NCI-H1417 treated with DMSO at 0.1 percent for 48 hours (cell line): ENCODE results near the gene PLCB1.
"Not testable (repeated sequence)": the region's sequence is repeated elsewhere in the genome, so short reads cannot be mapped to it uniquely, and the experiment has no call there.

Source experiments
- DNase-seq: peaks from one replicate; lab custom pipeline; 2025; lab: John Stamatoyannopoulos, UW

The PLCB1 gene

DNA sequence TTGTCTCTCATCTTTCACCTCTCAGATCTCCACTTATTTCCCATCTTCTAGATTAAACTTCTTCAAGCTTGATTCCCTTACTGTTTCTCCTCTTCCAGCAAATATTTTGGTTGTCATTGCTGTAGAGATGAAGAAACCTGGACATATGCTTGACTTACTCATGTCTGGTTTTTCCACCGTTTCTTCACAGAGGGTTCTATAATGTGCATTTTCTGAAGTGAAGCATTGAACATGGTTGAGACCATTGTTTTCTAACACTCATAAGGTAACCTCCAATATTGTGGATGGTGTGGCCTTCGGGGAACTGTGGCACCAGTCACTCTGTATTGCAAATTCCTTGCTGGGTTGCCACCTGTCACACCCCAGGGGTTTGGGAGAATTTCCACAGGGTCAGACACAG, 237.2 kb downstream of the PLCB1 start:
- no peak for DNase-seq

DNA sequence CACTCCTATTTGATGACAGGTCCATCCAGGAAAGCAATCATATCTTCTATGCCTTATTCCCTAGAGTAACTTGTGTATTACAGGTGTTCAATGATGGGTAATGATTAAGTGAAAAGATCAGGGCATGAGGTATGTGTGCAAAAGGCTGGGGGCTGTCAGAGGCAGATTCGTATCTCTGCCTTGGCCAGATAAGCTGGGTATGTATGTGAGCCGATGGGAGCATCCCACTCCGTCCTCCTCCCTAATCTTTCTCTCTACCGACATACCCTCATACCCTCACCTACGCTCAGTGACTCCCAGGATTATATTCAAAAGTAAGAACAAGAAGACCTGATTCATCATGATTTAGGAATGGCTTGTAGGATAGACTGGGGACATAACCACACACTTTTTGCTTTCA, 238.7 kb downstream of the PLCB1 start:
- DNase-seq: no peak

DNA sequence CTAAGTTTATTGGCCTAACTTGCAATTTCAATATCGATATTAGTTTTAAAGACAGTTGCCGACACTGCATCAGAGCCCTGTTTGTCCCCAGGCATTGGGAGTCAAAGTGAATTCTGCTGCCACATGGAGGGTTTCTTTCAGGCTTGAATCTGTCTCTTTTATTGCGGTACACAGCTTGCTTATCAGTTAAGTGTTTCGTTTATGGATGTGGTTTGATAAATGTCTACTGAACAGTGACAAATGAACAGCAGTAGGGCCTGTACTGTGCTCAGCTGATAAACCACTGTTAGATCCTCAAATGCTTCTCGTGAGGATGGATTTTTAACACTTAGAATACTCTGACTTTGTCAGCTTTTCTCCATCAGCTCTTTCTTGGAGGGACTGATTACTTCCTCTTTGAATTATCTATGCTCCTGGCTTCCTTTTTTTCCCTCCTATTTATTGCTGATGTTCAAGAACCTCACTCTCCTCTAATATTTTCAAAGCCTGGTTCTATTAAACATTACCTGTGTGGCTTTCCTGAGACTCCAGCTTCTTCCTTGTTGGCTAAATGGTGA, 240.8 kb downstream of the PLCB1 start:
- DNase-seq: no peak

DNA sequence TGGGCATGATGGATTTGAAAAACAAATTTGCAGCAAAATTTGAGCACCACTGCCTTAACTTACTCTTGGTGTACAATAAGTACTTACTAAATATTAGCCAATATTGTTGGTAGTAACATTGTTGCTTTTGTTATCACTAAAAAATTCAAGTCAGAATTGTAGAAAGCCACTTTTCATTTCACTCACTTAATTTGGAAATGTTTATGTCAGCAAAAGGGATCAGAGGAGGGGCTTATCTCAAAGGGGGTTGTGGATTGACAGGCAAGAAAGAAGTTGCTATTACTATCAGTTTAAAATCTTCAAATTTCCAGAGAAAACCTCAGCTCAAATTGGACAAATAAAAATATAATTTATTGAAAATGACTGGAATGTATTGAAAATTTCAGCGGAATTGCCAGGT, 241.5 kb downstream of the PLCB1 start:
- no peak for DNase-seq

DNA sequence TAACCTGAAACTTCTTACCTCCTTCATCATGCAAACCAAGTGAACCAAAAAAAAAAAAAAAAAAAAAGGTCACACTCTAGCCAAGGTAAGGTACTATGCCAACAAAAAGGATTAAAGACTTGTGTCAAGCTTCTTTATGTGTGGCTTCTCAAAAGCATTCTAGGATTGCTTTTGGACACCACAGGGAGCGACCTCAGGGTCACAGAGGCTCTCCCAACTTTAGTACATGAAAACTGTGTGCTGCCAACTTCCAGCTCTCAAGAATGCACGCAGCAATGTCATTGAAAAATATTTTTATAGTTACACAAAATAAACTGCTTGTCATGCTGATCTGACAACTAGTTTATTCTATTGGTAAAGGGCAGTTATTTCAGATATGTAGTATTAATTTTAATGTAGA, 243.8 kb downstream of the PLCB1 start:
- no peak for DNase-seq

DNA sequence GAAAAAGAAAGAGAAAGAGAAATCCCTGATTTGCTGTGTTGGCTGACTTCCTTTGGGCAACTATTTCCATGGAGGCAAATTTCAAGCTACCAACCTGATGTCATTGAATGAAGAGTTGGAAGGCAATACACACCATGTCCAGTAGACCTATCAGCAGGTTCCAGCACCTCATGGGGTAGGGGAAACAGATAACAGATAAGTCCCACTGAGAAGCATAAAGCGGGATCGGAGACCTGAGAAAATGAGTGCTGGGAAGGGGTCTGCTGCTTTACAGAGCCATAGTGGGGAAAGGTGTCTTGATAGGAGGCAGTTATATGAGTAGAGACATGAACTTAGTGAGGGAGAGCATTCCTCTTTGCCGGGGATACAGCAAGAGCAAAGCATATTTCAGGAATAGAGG, 244.9 kb downstream of the PLCB1 start:
- no peak for DNase-seq

DNA sequence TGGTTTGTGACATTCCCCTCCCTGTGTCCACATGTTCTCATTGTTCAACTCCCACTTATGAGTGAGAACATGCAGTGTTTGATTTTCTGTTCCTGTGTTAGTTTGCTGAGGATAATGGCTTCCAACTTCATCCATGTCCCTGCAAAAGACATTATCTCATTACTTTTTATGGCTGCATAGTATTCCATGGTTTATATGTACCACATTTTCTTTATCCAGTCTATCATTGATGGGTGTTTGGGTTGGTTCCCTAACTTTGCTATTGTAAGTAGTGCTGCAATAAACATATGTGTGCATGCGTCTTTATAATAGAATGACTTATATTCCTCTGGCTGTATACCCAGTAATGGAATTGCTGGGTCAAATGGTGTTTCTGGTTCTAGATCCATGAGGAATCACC, 247.1 kb downstream of the PLCB1 start:
- DNase-seq: not testable (repeated sequence)

DNA sequence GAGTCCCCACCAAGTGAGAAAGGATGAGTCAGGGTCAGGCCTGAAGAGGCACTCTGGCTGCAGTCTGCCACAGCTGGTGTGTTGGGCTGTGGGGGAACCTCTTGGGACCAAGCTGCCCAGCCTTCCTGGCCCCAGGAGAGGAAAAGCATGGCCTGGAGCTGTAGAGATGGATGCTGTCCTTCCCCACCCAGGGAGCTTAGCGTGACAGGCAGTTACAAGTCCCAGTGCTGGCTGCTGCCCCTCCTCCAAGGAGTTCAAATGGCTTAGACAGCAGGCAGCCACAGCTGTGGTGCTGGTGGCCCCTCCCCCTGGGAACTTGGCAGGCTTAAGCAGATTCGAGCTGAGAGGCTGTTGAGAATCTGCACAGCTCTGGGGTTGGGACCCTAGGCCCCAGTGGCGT, 253.2 kb downstream of the PLCB1 start:
- no peak for DNase-seq

DNA sequence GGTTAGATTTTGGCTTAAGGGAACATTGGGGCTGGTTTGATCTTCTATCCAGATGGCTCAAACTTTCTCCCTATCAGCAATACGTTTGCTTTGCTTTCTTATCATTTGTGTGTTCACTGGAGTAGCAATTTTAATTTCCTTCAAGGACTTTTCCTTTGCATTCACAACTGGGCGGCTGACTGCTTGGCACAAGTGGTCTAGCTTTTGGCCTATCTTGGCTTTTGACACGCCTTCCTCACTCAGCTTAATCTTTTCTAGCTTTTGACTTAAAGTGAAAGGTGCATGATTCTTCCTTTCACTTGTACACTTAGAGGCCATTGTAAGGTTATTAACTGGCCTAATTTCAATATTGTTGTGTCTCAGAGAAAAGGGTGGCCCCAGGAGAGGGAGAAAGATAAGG, 254.9 kb downstream of the PLCB1 start:
- DNase-seq: no peak

DNA sequence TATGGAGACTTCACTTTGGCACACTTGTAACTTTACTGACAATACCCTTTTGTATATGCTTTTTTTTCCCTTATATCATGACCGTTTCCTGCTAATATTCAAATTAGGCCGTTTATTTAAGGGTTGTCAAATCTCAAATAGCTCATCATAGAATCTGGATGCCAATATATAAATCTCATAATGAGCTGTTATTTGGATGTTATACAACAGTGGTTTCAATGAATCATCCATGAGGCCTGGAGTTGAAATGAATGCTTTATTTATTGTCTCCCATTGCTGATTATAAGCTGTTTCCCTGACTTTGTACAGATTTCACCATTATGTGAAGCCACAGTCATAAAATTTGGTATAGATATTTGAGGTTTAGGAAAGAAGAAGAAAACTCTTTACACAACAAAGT, 256.1 kb downstream of the PLCB1 start:
- no peak for DNase-seq

DNA sequence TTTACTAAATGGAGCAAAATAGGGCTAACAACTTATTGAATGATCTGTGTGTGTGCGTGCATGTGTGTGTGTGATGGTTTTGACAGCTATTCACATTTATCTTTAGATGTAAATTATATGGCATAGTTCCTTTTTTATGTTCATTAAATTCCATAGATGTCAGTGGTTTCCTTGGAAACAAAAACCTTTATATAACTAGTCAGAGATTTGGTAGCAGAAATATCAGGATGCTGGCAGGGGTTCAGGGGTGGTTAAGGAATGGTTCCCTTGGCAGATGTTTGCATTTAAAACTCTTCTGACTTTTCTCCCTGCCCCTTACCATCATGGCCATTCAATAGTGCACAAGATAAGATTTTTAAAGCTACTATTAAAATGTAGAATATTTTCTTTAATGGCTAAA, 256.6 kb downstream of the PLCB1 start:
- DNase-seq: no peak

DNA sequence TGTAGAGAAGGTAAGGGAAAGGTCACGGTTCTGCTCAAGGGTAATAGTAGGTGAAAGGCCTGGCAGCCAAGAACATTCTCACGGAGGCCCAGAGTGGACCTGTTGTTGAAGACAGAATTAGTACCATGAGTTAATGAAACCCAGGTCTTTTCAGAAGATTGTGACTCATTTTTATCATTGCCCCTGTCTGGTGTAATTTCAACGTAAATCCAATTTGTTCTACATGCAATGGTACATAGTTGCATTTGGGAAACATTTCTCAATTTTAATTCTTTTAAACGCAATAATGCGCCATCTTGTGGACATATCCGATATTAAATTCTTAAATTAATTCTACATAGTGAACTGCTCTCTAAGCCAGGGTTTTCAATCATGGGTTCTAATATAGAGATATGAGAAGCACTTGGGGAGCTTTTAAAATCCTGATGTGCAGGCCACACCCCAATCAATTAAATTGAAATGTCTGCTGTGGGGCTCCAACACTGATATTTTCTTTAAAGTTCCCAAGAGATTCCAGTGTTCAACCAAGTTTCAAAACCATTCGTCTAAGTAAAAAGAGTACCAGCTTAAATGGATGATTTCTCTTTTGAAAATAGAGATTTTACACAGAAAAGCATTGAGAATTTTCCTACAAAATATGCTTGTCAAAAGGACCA, 257.4 kb downstream of the PLCB1 start:
- DNase-seq: no peak

DNA sequence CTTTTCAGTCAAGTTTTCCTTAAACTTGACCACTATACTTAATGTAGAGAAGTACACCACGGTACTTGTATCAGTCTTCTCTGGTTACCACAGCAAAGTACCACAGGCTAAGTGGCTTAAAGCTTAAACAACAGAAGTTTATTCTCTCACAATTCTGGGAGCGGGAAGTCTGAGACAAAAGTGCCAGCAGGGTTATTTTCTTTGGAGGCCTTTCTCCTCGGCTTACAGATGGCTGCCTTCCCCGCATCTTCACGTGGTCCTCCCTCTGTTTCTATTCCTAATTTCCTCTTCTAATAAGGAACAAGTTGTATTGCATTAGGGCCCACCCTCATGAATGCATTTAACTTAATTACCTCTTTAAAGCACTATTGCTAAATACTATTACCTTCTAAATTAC, 258.0 kb downstream of the PLCB1 start:
- DNase-seq: no peak

DNA sequence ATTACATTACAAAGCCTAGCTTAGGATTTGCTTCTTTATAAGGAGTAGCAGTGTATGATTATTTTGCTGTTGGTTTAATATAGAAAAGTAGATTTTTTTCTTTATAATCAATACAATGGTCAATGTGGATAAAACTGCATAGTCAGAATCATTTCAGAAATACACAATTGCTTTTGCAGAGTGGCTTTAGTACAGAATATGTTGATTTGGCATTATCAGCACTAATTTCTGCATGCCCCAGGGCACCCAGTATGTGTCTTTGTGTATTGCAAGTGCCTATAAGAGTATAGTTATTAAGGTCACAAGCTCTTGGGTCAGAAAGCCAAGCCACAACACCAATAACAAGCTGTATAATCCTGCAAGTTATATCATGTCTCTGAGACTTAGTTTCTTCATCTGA, 258.4 kb downstream of the PLCB1 start:
- DNase-seq: no peak

DNA sequence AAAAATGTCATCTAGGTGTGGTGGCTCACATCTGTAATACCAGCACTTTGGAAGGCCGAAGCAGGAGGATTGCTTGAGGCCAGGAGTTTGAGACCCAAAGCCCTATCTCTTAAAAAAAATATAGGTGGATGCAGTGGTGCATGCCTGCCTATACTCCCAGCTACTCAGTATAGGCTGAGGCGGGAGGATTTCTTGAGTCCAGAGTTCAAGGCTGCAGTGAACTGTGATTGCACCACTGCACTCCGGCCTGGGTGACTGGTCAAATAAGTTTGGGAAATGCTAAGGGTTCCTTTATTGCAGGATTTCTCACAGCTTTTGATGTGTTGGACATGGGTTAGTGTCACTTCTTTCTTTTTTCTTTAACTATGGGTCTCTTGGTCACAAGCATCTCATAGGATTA, 261.3 kb downstream of the PLCB1 start:
- DNase-seq: no peak

DNA sequence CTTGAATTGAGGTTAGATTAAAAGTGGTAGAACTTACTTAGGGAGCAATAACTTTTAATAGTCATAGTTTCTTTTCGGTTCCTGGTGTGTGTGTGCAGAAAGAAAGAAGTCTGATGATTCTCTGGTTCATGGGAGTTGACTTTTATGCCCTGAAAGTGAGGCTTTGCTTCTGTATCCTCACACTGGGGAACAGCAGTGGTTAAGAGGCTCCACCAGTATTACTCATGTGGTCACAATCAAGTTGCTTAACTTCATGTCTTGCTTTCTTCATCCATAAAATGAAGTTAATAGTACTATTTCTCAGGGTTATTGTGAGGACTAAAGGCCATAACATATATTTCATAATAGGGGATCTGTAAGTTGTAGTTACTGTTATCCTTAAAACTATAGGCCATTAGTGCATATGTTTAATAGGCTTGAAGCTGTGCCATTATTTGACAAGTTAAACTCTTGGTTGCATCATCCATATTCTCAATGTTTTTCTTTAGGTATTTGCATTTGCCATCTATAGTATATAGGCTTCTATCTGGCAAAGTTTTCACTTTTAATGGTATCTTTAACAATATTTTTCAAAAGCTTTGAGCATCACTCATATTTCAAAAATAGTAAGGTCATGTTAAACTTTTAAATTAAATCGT, 262.4 kb downstream of the PLCB1 start:
- no peak for DNase-seq

DNA sequence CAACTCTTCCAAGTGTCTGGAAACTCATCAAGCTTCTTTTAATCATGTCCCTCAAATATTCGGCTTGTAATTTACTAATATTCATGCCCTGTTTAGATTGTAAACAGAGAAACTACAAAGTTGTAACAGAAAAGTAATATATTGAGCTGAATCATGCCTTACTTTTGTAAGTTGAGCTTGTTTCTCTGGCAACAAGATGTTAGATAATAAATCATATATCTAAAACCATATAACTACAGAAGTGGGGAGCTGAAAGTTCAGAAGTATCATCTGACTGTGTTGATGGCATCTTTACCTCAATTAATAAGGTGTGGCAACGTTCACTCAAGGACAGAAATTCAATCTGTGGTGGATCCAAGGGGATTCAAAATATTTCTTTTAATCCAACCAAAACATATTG, 263.9 kb downstream of the PLCB1 start:
- no peak for DNase-seq

DNA sequence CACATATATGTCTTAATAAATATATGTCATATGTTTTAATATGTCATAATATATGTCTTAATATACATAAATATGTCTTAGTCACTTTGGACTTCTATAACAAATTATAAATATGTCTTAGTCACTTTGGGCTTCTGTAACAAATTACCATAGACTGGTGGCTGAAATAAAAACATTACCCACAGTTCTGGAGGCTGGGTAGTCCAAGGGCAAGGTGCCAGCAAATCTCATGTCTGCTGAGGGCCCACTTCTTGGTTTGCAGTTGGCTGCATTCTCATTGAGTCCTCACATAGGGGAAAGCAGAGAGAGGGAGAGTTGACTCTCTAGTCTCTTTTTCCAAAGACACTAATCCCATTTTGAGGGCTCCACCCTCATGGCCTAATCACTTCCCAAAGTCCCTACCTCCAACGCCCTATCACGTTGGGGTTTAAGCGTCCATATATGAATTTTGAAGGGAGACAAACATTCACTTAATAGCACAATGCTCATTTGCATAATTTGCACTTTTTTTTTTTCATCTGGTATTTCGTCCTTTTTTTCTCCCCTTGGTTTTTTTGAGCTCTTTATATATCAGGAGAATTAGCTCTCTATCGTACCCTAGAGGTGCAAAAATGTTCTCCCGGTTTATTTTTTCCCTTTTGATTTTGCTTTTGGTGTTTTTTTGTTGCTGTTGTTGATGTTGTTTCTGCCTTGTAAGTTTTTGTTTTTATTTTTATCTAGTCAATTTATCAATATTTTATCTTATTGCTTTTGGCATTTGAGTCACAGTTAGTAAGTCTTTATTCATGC, 266.4 kb downstream of the PLCB1 start:
- DNase-seq: no peak

DNA sequence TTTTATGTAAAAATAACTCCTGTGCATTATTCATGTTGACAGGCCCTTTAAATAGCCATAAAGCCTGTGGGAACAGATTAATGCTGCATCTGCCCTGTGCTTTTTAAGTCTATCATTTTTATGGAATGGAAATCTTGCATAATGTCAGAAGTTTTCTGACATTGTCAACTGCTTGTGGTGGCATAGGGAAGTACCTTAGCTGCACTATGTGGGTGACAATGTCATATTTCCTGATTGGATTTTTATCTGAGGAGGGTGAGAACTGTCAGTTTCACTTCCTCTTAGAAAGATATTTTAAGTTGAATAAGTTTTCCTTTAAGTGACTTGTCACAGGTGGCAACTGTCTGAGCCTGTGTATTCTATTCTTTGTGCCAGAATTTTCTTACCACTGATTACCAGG, 267.9 kb downstream of the PLCB1 start:
- no peak for DNase-seq

DNA sequence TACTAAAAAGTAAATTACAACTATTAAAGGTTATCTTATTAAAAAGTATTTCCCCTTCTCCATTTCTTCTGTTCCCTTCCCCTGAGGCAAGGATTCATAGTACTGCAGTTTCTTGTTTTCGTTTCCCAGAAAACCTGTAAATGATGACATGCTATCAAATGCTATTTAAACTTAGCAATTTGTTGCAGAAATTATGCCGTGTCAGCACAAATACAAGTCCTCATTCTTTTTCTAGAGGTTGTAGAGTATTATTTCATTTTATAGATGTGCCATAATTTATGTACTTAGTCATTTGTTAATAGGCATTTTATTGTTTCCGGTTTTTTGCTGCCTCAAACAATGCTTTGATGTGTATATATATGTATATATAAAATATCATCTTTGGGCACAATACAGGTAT, 268.4 kb downstream of the PLCB1 start:
- no peak for DNase-seq

DNA sequence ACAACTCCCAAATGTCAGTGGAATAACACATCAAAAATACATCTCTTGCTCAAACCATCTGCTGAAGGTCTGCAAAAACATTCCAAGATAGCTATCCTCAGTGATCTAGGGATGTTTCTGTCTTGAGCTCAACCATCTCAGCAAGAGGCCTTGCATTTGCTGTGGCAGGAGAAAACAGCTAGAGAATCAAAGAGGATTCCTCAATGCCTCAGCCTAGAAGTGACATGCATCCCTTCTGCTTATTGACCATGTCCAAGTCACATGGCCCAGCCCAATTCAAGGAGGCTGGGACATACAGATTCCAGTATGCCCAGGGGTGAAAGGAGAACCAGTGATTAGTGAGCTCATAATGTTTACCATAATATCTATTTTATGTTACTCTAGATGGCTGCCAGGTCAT, 269.5 kb downstream of the PLCB1 start:
- no peak for DNase-seq

DNA sequence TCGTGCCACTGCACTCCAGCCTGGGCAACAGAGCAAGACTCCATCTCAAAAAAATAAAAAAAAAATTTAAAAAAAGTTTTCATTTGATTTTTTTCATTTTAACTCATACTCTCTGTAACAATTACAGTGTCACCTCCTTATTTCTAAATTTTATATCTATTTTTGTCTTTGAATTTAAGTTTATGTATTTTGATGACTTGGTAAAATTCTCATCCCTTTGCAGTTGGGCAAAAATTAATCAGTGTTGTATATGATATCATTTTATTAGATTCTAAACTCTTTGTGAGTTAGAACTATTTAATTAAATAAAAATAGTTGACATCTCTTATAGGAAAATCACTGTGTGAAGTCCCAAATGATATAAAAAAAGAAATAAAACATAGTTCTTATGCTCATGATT, 270.7 kb downstream of the PLCB1 start:
- no peak for DNase-seq
